NCI-H1930 (cell line): ENCODE measurements around the gene LRRTM4.
"Not testable (repeated sequence)": the region's sequence is repeated elsewhere in the genome, so short reads cannot be mapped to it uniquely, and the experiment has no call there.

Experiments used
- DNase-seq, 2 experiments: peaks; one replicate each; lab custom pipeline; 2025; lab: John Stamatoyannopoulos, UW

Gene LRRTM4

GRCh38 chr2:76862901-76863300 is 659.3 kb downstream of the LRRTM4 start:
- no peak for DNase-seq

GRCh38 chr2:76861708-76862107 is 660.5 kb downstream of the LRRTM4 start:
- DNase-seq, result no peak

GRCh38 chr2:76851000-76851399 is 671.2 kb downstream of the LRRTM4 start:
- no peak for DNase-seq

- no peak for DNase-seq
These were observed 673.1 kb downstream of the LRRTM4 start for GRCh38 chr2:76849086-76849485.

- no peak for DNase-seq
These were observed 682.4 kb downstream of the LRRTM4 start for GRCh38 chr2:76839826-76840225.

- no peak for DNase-seq
These were observed 692.6 kb downstream of the LRRTM4 start for GRCh38 chr2:76829374-76830234.

GRCh38 chr2:76826691-76827090 is 695.5 kb downstream of the LRRTM4 start:
- no peak for DNase-seq

GRCh38 chr2:76825140-76825970 is 696.8 kb downstream of the LRRTM4 start:
- no peak for DNase-seq

GRCh38 chr2:76821731-76822130 is 700.4 kb downstream of the LRRTM4 start:
- no peak for DNase-seq

- no peak for DNase-seq
These were observed 709.1 kb downstream of the LRRTM4 start for GRCh38 chr2:76813084-76813483.

- no peak for DNase-seq
These were observed 710.0 kb downstream of the LRRTM4 start for GRCh38 chr2:76812156-76812555.

GRCh38 chr2:76809136-76809535 is 713.0 kb downstream of the LRRTM4 start:
- no peak for DNase-seq

GRCh38 chr2:76808732-76809131 is 713.4 kb downstream of the LRRTM4 start:
- DNase-seq, result no peak

GRCh38 chr2:76793647-76794334 is 728.4 kb downstream of the LRRTM4 start:
- no peak for DNase-seq

GRCh38 chr2:76781313-76781712 is 740.9 kb downstream of the LRRTM4 start:
- DNase-seq, result not testable (repeated sequence)

GRCh38 chr2:76763276-76763675 is 758.9 kb downstream of the LRRTM4 start:
- DNase-seq, result no peak

- no peak for DNase-seq
These were observed 761.8 kb downstream of the LRRTM4 start for GRCh38 chr2:76760367-76760704.

GRCh38 chr2:76759634-76760366 is 762.4 kb downstream of the LRRTM4 start:
- DNase-seq, result no peak

- DNase-seq, result peak in 1 of 2 experiments; percentile 8
These were observed 769.7 kb downstream of the LRRTM4 start for GRCh38 chr2:76752506-76752905.

GRCh38 chr2:76749858-76750257 is 772.3 kb downstream of the LRRTM4 start:
- no peak for DNase-seq

- no peak for DNase-seq
These were observed 773.4 kb downstream of the LRRTM4 start for GRCh38 chr2:76748581-76749296.
